ENCODE results near the gene TGFA.

GRCh38 chr2:70517804-70518203 lies 35.8 kb downstream of the TGFA start:
- TF ChIP-seq, protein P1, sequence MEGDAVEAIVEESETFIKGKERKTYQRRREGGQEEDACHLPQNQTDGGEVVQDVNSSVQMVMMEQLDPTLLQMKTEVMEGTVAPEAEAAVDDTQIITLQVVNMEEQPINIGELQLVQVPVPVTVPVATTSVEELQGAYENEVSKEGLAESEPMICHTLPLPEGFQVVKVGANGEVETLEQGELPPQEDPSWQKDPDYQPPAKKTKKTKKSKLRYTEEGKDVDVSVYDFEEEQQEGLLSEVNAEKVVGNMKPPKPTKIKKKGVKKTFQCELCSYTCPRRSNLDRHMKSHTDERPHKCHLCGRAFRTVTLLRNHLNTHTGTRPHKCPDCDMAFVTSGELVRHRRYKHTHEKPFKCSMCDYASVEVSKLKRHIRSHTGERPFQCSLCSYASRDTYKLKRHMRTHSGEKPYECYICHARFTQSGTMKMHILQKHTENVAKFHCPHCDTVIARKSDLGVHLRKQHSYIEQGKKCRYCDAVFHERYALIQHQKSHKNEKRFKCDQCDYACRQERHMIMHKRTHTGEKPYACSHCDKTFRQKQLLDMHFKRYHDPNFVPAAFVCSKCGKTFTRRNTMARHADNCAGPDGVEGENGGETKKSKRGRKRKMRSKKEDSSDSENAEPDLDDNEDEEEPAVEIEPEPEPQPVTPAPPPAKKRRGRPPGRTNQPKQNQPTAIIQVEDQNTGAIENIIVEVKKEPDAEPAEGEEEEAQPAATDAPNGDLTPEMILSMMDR (IDR thresholded peaks at IDR 0.05), result no peak
- no peak for TF ChIP-seq EZH2 (IDR thresholded peaks at IDR 0.05)
- TF ChIP-seq EZH2phosphoT487 (IDR thresholded peaks at IDR 0.05), result no peak
